ENCODE results near the gene NHLH2. TPM values are rescaled to one million over a fixed set of nuclear protein-coding genes. Genes with fewer than 3 reads are reported as not detected.

The NHLH2 gene
- total RNA-seq, 4 donors from 2014 or later, result 0.25 to 0.88 (median 0.47) TPM

DNA sequence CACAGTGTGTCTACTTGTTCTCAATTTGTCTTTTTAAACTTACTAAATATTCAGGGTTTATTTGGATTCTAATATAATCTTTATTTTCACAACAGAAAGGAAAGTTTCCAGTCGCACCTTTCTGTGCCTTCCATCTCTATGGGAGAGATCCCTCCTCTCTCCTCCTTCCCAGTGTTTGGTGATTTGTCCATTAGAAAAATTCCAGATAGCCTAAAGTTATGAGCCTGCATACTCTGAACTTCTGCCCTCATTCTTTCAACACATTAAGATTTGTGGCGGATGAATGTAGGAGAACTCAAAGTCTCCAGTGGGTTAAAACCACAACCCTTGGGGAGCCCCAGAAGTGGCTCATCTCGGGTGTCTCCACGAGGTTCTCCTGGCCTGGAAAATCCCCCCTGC, 3.6 kb downstream of the NHLH2 start:
- no peak for DNase-seq (ENCODE audit: low spot score in 2 of 2)
- WGBS, 2 donors, result 18 to 32% methylated on average over 4 of the region's 4 CpGs
- intact Hi-C loops (cut with DNase I; ENCODE audit: low total_unique reads), result no loop called here
- TF ChIP-seq POLR2A (IDR thresholded peaks at IDR 0.05), result no peak
- TF ChIP-seq CTCF (IDR thresholded peaks at IDR 0.05), result no peak
- no peak overlapping the region for H3K4me3 ChIP-seq (ENCODE audit: low read depth, poor library complexity, severe bottlenecking)

DNA sequence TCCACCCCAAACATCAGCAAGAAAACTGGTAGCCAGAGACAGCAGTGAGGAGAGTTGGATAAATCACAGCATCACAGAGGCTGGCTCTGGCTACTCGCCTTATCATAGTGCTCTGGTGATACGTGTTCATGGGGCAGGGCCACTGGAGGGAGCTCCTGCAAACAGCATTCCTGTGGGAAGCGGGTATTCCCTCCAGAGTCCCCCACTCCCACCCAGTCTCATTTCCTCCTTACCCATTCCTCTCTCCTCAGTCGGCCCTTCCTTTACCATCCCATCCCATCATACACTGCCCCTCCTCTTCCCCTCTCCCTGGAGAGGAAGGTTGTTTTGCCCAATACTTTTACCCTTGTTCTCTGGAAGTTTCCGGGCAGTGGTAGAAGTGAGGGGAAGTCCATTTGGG, 7.1 kb downstream of the NHLH2 start:
- WGBS, 2 donors, result 67 to 76% methylated on average over 5 of the region's 5 CpGs
- intact Hi-C loops (cut with DNase I; ENCODE audit: low total_unique reads), result no loop called here
- no peak for DNase-seq (ENCODE audit: low spot score in 2 of 2)
- TF ChIP-seq POLR2A (IDR thresholded peaks at IDR 0.05) (no peak), CTCF (IDR thresholded peaks at IDR 0.05) (no peak)
- no peak overlapping the region for H3K4me3 ChIP-seq (ENCODE audit: low read depth, poor library complexity, severe bottlenecking)

DNA sequence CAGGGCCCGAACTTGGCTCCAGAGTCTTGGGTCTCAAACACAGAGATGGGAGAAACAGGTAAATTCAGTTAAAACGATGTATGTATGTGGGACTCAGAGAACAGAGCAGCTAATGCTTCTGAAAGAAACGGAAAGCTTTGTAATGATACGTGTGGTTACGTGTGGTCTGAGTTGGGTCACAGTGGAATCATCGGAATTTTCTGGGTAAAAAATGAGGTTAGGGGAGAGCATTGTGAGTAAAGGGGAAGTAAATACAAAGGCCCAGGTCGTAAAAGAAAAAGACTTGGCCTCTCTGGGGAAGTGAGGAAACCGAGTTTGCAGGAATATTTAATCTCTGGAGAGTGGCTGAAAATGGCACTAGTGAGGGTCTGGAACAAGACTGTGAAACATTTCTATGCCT, 8.3 kb downstream of the NHLH2 start:
- no peak for DNase-seq (ENCODE audit: low spot score in 2 of 2)
- WGBS, 2 donors, result 90% methylated on average over 8 of the region's 8 CpGs
- no peak overlapping the region for H3K4me3 ChIP-seq (ENCODE audit: low read depth, poor library complexity, severe bottlenecking)
- intact Hi-C loops (cut with DNase I; ENCODE audit: low total_unique reads), result no loop called here
- no peak for TF ChIP-seq POLR2A (IDR thresholded peaks at IDR 0.05)
- no peak for TF ChIP-seq CTCF (IDR thresholded peaks at IDR 0.05)

GRCh38 chr1:115830963-115831362, 10.0 kb downstream of the NHLH2 start:
- TF ChIP-seq POLR2A (IDR thresholded peaks at IDR 0.05) (no peak), CTCF (IDR thresholded peaks at IDR 0.05) (no peak)
- 45 to 63% methylated on average over 3 of the region's 3 CpGs for WGBS, 2 donors
- intact Hi-C loops (cut with DNase I; ENCODE audit: low total_unique reads), result no loop called here
- H3K4me3 ChIP-seq (ENCODE audit: low read depth, poor library complexity, severe bottlenecking), result no peak overlapping the region
- no peak for DNase-seq (ENCODE audit: low spot score in 2 of 2)

GRCh38 chr1:115829947-115830346, 11.0 kb downstream of the NHLH2 start:
- DNase-seq (ENCODE audit: low spot score in 2 of 2), result no peak
- WGBS, 2 donors, result 80 to 81% methylated on average over 3 of the region's 3 CpGs
- H3K4me3 ChIP-seq (ENCODE audit: low read depth, poor library complexity, severe bottlenecking), result no peak overlapping the region
- intact Hi-C loops (cut with DNase I; ENCODE audit: low total_unique reads), result no loop called here
- no peak for TF ChIP-seq POLR2A (IDR thresholded peaks at IDR 0.05)
- TF ChIP-seq CTCF (IDR thresholded peaks at IDR 0.05), result no peak

GRCh38 chr1:115829023-115829674, 11.8 kb downstream of the NHLH2 start:
- TF ChIP-seq POLR2A (IDR thresholded peaks at IDR 0.05) (no peak), CTCF (IDR thresholded peaks at IDR 0.05) (no peak)
- WGBS, 2 donors, result 46 to 52% methylated on average over 20 of the region's 20 CpGs
- intact Hi-C loops (cut with DNase I; ENCODE audit: low total_unique reads), result no loop called here
- DNase-seq (ENCODE audit: low spot score in 2 of 2), result peak; percentile 56 to 88
- peak overlapping the region; percentile 16 for H3K4me3 ChIP-seq (ENCODE audit: low read depth, poor library complexity, severe bottlenecking)

Data from lower leg skin (tissue), 4 donors.